ENCODE measurements around the gene SHBG.

DNA sequence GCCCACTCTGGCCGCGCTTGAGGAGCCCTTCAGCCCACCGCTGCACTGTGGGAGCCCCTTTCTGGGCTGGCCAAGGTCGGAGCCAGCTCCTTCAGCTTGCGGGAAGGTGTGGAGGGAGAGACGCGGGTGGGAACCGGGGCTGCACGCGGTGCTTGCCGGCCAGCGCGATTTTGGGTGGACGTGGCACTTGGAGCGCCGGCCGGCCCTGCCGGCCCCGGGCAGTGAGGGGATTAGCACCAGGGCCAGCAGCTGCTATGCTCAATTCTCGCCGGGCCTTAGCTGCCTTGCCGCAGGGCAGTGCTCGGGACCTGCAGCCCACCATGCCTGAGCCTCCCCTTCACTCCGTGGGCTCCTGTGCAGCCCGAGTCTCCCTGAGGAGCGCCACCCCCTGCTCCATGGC, 10.8 kb downstream of the SHBG start:
- TF ChIP-seq, protein P1, sequence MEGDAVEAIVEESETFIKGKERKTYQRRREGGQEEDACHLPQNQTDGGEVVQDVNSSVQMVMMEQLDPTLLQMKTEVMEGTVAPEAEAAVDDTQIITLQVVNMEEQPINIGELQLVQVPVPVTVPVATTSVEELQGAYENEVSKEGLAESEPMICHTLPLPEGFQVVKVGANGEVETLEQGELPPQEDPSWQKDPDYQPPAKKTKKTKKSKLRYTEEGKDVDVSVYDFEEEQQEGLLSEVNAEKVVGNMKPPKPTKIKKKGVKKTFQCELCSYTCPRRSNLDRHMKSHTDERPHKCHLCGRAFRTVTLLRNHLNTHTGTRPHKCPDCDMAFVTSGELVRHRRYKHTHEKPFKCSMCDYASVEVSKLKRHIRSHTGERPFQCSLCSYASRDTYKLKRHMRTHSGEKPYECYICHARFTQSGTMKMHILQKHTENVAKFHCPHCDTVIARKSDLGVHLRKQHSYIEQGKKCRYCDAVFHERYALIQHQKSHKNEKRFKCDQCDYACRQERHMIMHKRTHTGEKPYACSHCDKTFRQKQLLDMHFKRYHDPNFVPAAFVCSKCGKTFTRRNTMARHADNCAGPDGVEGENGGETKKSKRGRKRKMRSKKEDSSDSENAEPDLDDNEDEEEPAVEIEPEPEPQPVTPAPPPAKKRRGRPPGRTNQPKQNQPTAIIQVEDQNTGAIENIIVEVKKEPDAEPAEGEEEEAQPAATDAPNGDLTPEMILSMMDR (IDR thresholded peaks at IDR 0.05) = no peak
- no peak for TF ChIP-seq POLR2A (IDR thresholded peaks at IDR 0.05)

Measured in Peyer's patch (tissue), 4 donors.